WTC11 (cell line): Measurements from ENCODE around the gene KRT5. TPM values are rescaled to one million over a fixed set of nuclear protein-coding genes. Genes with fewer than 3 reads are reported as not detected.

Source experiments
- AFF4 ChIP-seq: sonication (generic); formaldehyde crosslinking; IDR thresholded peaks from 2 replicates; pipeline ENCODE4 v1.8.1; 2023; ENCODE audit warnings: mild to moderate bottlenecking, missing genetic modification reagents, borderline replicate concordance
- ARID4B ChIP-seq: sonication (generic); formaldehyde crosslinking; IDR thresholded peaks from 2 replicates; pipeline ENCODE4 v1.8.0; 2023; ENCODE audit warnings: missing genetic modification reagents, mild to moderate bottlenecking, borderline replicate concordance
- ATF2 ChIP-seq: sonication (generic); formaldehyde crosslinking; IDR thresholded peaks from 2 replicates; pipeline ENCODE4 v1.8.1; 2022; ENCODE audit warnings: low read depth, missing genetic modification reagents, borderline replicate concordance
- FOXJ3 ChIP-seq: sonication (generic); formaldehyde crosslinking; IDR thresholded peaks from 2 replicates; pipeline ENCODE4 v1.9.0; 2021; ENCODE audit warnings: missing genetic modification reagents, mild to moderate bottlenecking, borderline replicate concordance
- GRHL2 ChIP-seq: fragments of 250-450 bp; sonication (Bioruptor Pico); IDR thresholded peaks from 2 replicates; pipeline ENCODE4 v1.8.0; 2022; ENCODE audit warnings: mild to moderate bottlenecking, moderate library complexity; ENCODE audit not compliant: insufficient replicate concordance, severe bottlenecking
- NFATC4 ChIP-seq: fragments of 250-450 bp; sonication (Bioruptor Pico); IDR thresholded peaks from 2 replicates; pipeline ENCODE4 v1.9.0; 2021; ENCODE audit warnings: mild to moderate bottlenecking
- SOX15 ChIP-seq: fragments of 250-450 bp; sonication (Bioruptor Pico); IDR thresholded peaks from 2 replicates; pipeline ENCODE4 v1.9.0; 2021; ENCODE audit warnings: mild to moderate bottlenecking
- SP1 ChIP-seq: sonication (generic); formaldehyde crosslinking; conservative IDR thresholded peaks from 2 replicates; pipeline ENCODE4 v1.8.1; 2022; ENCODE audit warnings: missing genetic modification reagents
- USF1 ChIP-seq: sonication (generic); formaldehyde crosslinking; IDR thresholded peaks from 2 replicates; pipeline ENCODE4 v1.8.0; 2022; ENCODE audit warnings: mild to moderate bottlenecking, missing genetic modification reagents
- ZNF138 ChIP-seq: sonication (generic); formaldehyde crosslinking; conservative IDR thresholded peaks from 2 replicates; pipeline ENCODE4 v1.8.1; 2022; ENCODE audit warnings: mild to moderate bottlenecking, moderate library complexity, missing genetic modification reagents
- ZNF281 ChIP-seq: sonication (generic); formaldehyde crosslinking; IDR thresholded peaks from 2 replicates; pipeline ENCODE4 v1.8.0; 2023; ENCODE audit warnings: mild to moderate bottlenecking, missing genetic modification reagents
- ZNF317 ChIP-seq: sonication (generic); formaldehyde crosslinking; IDR thresholded peaks from 2 replicates; pipeline ENCODE4 v1.8.1; 2023; ENCODE audit warnings: low read depth, mild to moderate bottlenecking, moderate library complexity, missing genetic modification reagents, borderline replicate concordance
- ZNF532 ChIP-seq: fragments of 250-450 bp; sonication (Bioruptor Pico); IDR thresholded peaks from 2 replicates; pipeline ENCODE4 v1.9.0; 2021; ENCODE audit warnings: mild to moderate bottlenecking, borderline replicate concordance
- total RNA-seq: library from RNA; stranded (reverse); gene quantifications from 3 replicates; pipeline ENCODE4 v1.2.3, GENCODE V29; 2021

The KRT5 gene
- total RNA-seq, 1 experiment from 2014 or later = not detected

- TF ChIP-seq AFF4 (no peak), SOX15 (CRISPR knock-in tag) (no peak), ZNF138 (CRISPR knock-in tag) (no peak), SP1 (CRISPR knock-in tag) (no peak), FOXJ3 (no peak), ZNF317 (CRISPR knock-in tag) (no peak), ZNF532 (no peak), USF1 (no peak), GRHL2 (CRISPR knock-in tag) (no peak), ATF2 (CRISPR knock-in tag) (no peak), NFATC4 (CRISPR knock-in tag) (no peak), ZNF281 (CRISPR knock-in tag) (no peak), ARID4B (CRISPR knock-in tag) (no peak)
Measured at GRCh38 chr12:52523824-52524223, 3.6 kb upstream of the KRT5 start (continued).
